Trophoblast cell (in vitro differentiated cells and primary cell): ENCODE data around the gene PXK.
A peak's percentile ranks its signal among the peaks of the same experiment; 100 is the strongest.

Experiments used
- DNase-seq, 2 donors: peaks; one replicate each; pipeline ENCODE4 v3.0.0-alpha.2; 2016
- H2AFZ ChIP-seq: 2 replicates; pipeline ENCODE4 v1.6.1; 2013; ENCODE audit warnings: low read length, moderate library complexity, mild to moderate bottlenecking; ENCODE audit not compliant: insufficient read depth, poor library complexity
- H2AK5ac ChIP-seq: 2 replicates; pipeline ENCODE4 v1.6.1; 2013; ENCODE audit warnings: mild to moderate bottlenecking, low read length
- H2BK120ac ChIP-seq: 2 replicates; pipeline ENCODE4 v1.6.1; 2013; ENCODE audit warnings: low read length, mild to moderate bottlenecking, moderate library complexity; ENCODE audit not compliant: insufficient read depth, poor library complexity
- H2BK12ac ChIP-seq: 2 replicates; pipeline ENCODE4 v1.6.1; 2013; ENCODE audit warnings: mild to moderate bottlenecking, low read length, moderate library complexity
- H2BK5ac ChIP-seq: 2 replicates; pipeline ENCODE4 v1.6.1; 2013; ENCODE audit warnings: low read length, low read depth, moderate library complexity, mild to moderate bottlenecking; ENCODE audit not compliant: poor library complexity
- H3K14ac ChIP-seq: 2 replicates; pipeline ENCODE4 v1.6.1; 2013; ENCODE audit warnings: mild to moderate bottlenecking, low read length
- H3K18ac ChIP-seq: 2 replicates; pipeline ENCODE4 v1.6.1; 2013; ENCODE audit warnings: mild to moderate bottlenecking, low read length
- H3K23ac ChIP-seq: 2 replicates; pipeline ENCODE4 v1.6.1; 2013; ENCODE audit warnings: low read length
- H3K27ac ChIP-seq: 2 replicates; pipeline ENCODE4 v1.5.1; 2013; ENCODE audit warnings: low read depth, mild to moderate bottlenecking, inconsistent platforms, low read length, moderate library complexity
- H3K27me3 ChIP-seq: 2 replicates; pipeline ENCODE4 v1.6.1; 2013; ENCODE audit warnings: inconsistent platforms, mild to moderate bottlenecking, low read length, moderate library complexity; ENCODE audit not compliant: insufficient read depth
- H3K36me3 ChIP-seq, 2 experiments: 1 replicate in 1 of 2; 2 replicates in 1 of 2; pipeline ENCODE4 v1.6.1; 2013; ENCODE audit warnings: low read length in 2 of 2, mild to moderate bottlenecking in 2 of 2, moderate library complexity in 1 of 2; ENCODE audit not compliant: insufficient read depth in 2 of 2, control insufficient read depth in 1 of 2
- H3K4ac ChIP-seq: 2 replicates; pipeline ENCODE4 v1.6.1; 2013; ENCODE audit warnings: low read depth, mild to moderate bottlenecking, low read length, moderate library complexity
- H3K4me1 ChIP-seq, 2 experiments: 1 replicate in 1 of 2; 2 replicates in 1 of 2; pipeline ENCODE4 v1.6.1; 2013; ENCODE audit warnings: low read length in 2 of 2, mild to moderate bottlenecking in 2 of 2, moderate library complexity in 1 of 2; ENCODE audit not compliant: insufficient read depth in 2 of 2, control insufficient read depth in 1 of 2
- H3K4me2 ChIP-seq: 2 replicates; pipeline ENCODE4 v1.6.1; 2013; ENCODE audit warnings: inconsistent platforms, mild to moderate bottlenecking, low read length, moderate library complexity
- H3K4me3 ChIP-seq: 2 replicates; pipeline ENCODE4 v1.5.1; 2013; ENCODE audit warnings: mild to moderate bottlenecking, low read depth, low read length, inconsistent platforms
- H3K79me1 ChIP-seq: one replicate; pipeline ENCODE4 v1.6.1; 2013; ENCODE audit warnings: low read length
- H3K79me2 ChIP-seq: 2 replicates; pipeline ENCODE4 v1.6.1; 2013; ENCODE audit warnings: low read length, mild to moderate bottlenecking; ENCODE audit not compliant: control insufficient read depth, insufficient read depth, poor library complexity
- H3K9ac ChIP-seq: 2 replicates; pipeline ENCODE4 v1.6.1; 2013; ENCODE audit warnings: mild to moderate bottlenecking, low read length
- H3K9me3 ChIP-seq: 2 replicates; pipeline ENCODE4 v1.6.1; 2013; ENCODE audit warnings: low read depth, mild to moderate bottlenecking, control low read depth, inconsistent platforms, low read length; ENCODE audit not compliant: insufficient read depth
- H4K12ac ChIP-seq: 2 replicates; pipeline ENCODE4 v1.6.1; 2013; ENCODE audit warnings: low read depth, mild to moderate bottlenecking, low read length, moderate library complexity
- H4K8ac ChIP-seq: 2 replicates; pipeline ENCODE4 v1.6.1; 2013; ENCODE audit warnings: low read depth, mild to moderate bottlenecking, low read length, moderate library complexity
- H4K91ac ChIP-seq: one replicate; pipeline ENCODE4 v1.6.1; 2013; ENCODE audit warnings: low read depth, mild to moderate bottlenecking, low read length, moderate library complexity
- WGBS: extraction: QIAGEN DNeasy Blood & Tissue Kit; methylation state at CpG from one replicate; pipeline ENCODE4 v1.1.7; 2013; ENCODE audit warnings: missing lambda C conversion rate; ENCODE audit not compliant: insufficient read length, insufficient coverage; ENCODE audit errors: extremely low coverage; 5-methylcytosine and 5-hydroxymethylcytosine counted together

Gene PXK

DNA sequence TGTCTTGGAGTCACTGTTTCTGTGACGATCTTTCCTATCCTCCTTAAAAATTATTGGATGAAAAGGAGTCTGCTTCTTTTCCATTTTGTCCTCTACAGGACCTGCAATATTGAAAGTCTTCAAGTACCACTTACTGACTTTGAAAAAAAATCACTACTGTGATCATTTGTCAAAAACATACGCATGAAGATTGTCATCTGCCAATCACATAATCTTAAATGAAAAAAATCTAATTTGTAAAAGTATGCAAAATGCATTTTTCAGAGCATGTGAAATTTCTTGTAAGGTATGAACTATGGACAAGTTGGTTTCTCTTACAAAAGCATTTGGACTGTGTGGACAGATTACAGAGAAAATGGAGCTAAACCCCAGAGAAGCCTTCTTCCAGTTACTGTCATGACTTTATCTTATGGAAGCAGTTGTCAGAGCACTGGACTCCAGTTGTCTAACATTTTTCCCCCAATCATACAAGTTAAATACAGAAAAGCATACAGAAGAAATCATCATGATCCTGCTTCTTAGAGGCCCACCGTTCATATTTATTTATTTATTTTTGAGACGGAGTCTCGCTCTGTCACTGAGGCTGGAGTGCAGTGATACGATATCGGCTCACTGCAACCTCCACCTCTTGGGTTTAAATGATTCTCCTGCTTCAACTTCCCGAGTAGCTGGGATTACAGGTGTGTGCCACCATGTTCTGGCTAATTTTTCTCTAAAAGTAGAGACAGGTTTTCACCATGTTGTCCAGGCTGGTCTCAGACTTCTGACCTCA lies 3.4 kb upstream of the PXK start:
- Histone ChIP-seq H2BK12ac (no peak overlapping the region), H3K9ac (no peak overlapping the region), H3K4me2 (no peak overlapping the region), H3K27ac (no peak overlapping the region), H3K18ac (no peak overlapping the region), H2BK5ac (no peak overlapping the region), H3K9me3 (no peaks in the 10 kb centered on the region), H3K79me1 (peaks cover 6% of the 10 kb centered on the region), H2BK120ac (no peak overlapping the region), H4K12ac (no peak overlapping the region), H3K27me3 (no peaks in the 10 kb centered on the region), H3K4me1 (peaks cover 0 to 4% of the 10 kb centered on the region in 2 experiments), H4K91ac (no peak overlapping the region), H3K23ac (no peak overlapping the region), H3K4me3 (no peak overlapping the region), H3K4ac (no peak overlapping the region), H2AFZ (no peak overlapping the region), H3K14ac (no peak overlapping the region), H4K8ac (no peak overlapping the region), H2AK5ac (no peak overlapping the region), H3K36me3 (no peaks in the 10 kb centered on the region), H3K79me2 (no peaks in the 10 kb centered on the region)
- WGBS, result no CpG with 5 or more reads among the region's 8 CpGs
- no peak for DNase-seq

- H3K18ac ChIP-seq, result no peak overlapping the region
- no peak overlapping the region for H3K9ac ChIP-seq
- no peak overlapping the region for H2BK120ac ChIP-seq
- H2AFZ ChIP-seq, result no peak overlapping the region
- peaks cover 6% of the 10 kb centered on the region for H3K79me1 ChIP-seq
- H4K12ac ChIP-seq, result no peak overlapping the region
- no peak overlapping the region for H2AK5ac ChIP-seq
- no peak overlapping the region for H4K8ac ChIP-seq
- no peaks in the 10 kb centered on the region for H3K27me3 ChIP-seq
- H3K4ac ChIP-seq, result no peak overlapping the region
- no peaks in the 10 kb centered on the region for H3K79me2 ChIP-seq
- H3K36me3 ChIP-seq, result no peaks in the 10 kb centered on the region
- H3K14ac ChIP-seq, result no peak overlapping the region
- no peak for DNase-seq
- no peak overlapping the region for H4K91ac ChIP-seq
- no peaks in the 10 kb centered on the region for H3K9me3 ChIP-seq
- no peak overlapping the region for H3K27ac ChIP-seq
- no CpG with 5 or more reads among the region's 5 CpGs for whole genome bisulfite sequencing
- no peak overlapping the region for H3K4me3 ChIP-seq
- H3K4me2 ChIP-seq, result no peak overlapping the region
- H2BK12ac ChIP-seq, result no peak overlapping the region
- no peak overlapping the region for H2BK5ac ChIP-seq
- no peak overlapping the region for H3K23ac ChIP-seq
- peaks cover 0 to 4% of the 10 kb centered on the region in 2 experiments for H3K4me1 ChIP-seq
Measured at GRCh38 chr3:58329922-58330413, 2.7 kb upstream of the PXK start.

GRCh38 chr3:58331593-58332152 lies 1.0 kb upstream of the PXK start:
- no peak overlapping the region for H3K14ac ChIP-seq
- peaks cover 0 to 4% of the 10 kb centered on the region in 2 experiments for H3K4me1 ChIP-seq
- H2BK5ac ChIP-seq, result no peak overlapping the region
- H3K27me3 ChIP-seq, result no peaks in the 10 kb centered on the region
- H2AFZ ChIP-seq, result no peak overlapping the region
- H2BK120ac ChIP-seq, result no peak overlapping the region
- no peak overlapping the region for H4K8ac ChIP-seq
- no peaks in the 10 kb centered on the region for H3K36me3 ChIP-seq
- H4K12ac ChIP-seq, result no peak overlapping the region
- H3K4me2 ChIP-seq, result no peak overlapping the region
- H3K4me3 ChIP-seq, result no peak overlapping the region
- no peak overlapping the region for H3K27ac ChIP-seq
- no peak overlapping the region for H2BK12ac ChIP-seq
- no peak overlapping the region for H3K23ac ChIP-seq
- WGBS, result no CpG with 5 or more reads among the region's 4 CpGs
- peaks cover 6% of the 10 kb centered on the region for H3K79me1 ChIP-seq
- H3K18ac ChIP-seq, result no peak overlapping the region
- peak overlapping the region; percentile 48 for H3K9ac ChIP-seq
- DNase-seq, result no peak
- no peaks in the 10 kb centered on the region for H3K9me3 ChIP-seq
- H3K4ac ChIP-seq, result no peak overlapping the region
- H4K91ac ChIP-seq, result no peak overlapping the region
- no peak overlapping the region for H2AK5ac ChIP-seq
- no peaks in the 10 kb centered on the region for H3K79me2 ChIP-seq

GRCh38 chr3:58333206-58334012 lies 717 bp downstream of the PXK start:
- no peak overlapping the region for H4K91ac ChIP-seq
- peaks cover 6% of the 10 kb centered on the region for H3K79me1 ChIP-seq
- DNase-seq, result peak in 1 of 2 donors; percentile 10
- H3K18ac ChIP-seq, result no peak overlapping the region
- no peak overlapping the region for H3K27ac ChIP-seq
- peak overlapping the region; percentile 92 for H3K4me3 ChIP-seq
- H4K8ac ChIP-seq, result peak overlapping the region; percentile 4
- peak overlapping the region; percentile 11 for H2BK12ac ChIP-seq
- H4K12ac ChIP-seq, result no peak overlapping the region
- peaks cover 0 to 4% of the 10 kb centered on the region in 2 experiments for H3K4me1 ChIP-seq
- no peak overlapping the region for H3K23ac ChIP-seq
- H2AFZ ChIP-seq, result peak overlapping the region; percentile 99
- H3K4me2 ChIP-seq, result peak overlapping the region; percentile 88
- no peak overlapping the region for H3K4ac ChIP-seq
- H3K9ac ChIP-seq, result peak overlapping the region; percentile 79
- H2AK5ac ChIP-seq, result no peak overlapping the region
- no peaks in the 10 kb centered on the region for H3K79me2 ChIP-seq
- no peaks in the 10 kb centered on the region for H3K9me3 ChIP-seq
- peak overlapping the region; percentile 55 for H3K14ac ChIP-seq
- H2BK120ac ChIP-seq, result no peak overlapping the region
- H3K36me3 ChIP-seq, result no peaks in the 10 kb centered on the region
- WGBS, result no CpG with 5 or more reads among the region's 37 CpGs
- H3K27me3 ChIP-seq, result no peaks in the 10 kb centered on the region
- no peak overlapping the region for H2BK5ac ChIP-seq
